H1 (cell line): ENCODE results near the gene SIPA1L2. TPM values are rescaled to one million over a fixed set of nuclear protein-coding genes. Genes with fewer than 3 reads are reported as not detected.

Experiments
- ATF3 ChIP-seq: IDR thresholded peaks from 2 replicates; pipeline ENCODE4 v1.6.1; 2011; ENCODE audit warnings: low read depth, mild to moderate bottlenecking, low read length; ENCODE audit not compliant: insufficient read depth
- CBX8 ChIP-seq: fragments of 300-800, 300-1000 bp; sonication (generic); IDR thresholded peaks from 2 replicates; pipeline ENCODE4 v1.7.1; 2016; ENCODE audit warnings: low read depth, low read length, borderline replicate concordance
- CREB1 ChIP-seq: IDR thresholded peaks from 2 replicates; pipeline ENCODE4 v1.6.1; 2012; ENCODE audit warnings: inconsistent platforms
- CTBP2 ChIP-seq: IDR thresholded peaks from 2 replicates; pipeline ENCODE4 v1.7.0; 2011; ENCODE audit warnings: borderline replicate concordance, mild to moderate bottlenecking, moderate library complexity, mixed read lengths, low read length; ENCODE audit not compliant: insufficient read depth, insufficient read length
- FOSL1 ChIP-seq: IDR thresholded peaks from 2 replicates; pipeline ENCODE4 v1.6.1; 2011; ENCODE audit warnings: mild to moderate bottlenecking, low read depth, low read length, moderate library complexity; ENCODE audit not compliant: insufficient read depth
- RFX5 ChIP-seq: IDR thresholded peaks from 2 replicates; pipeline ENCODE4 v1.6.1; 2011; ENCODE audit warnings: low read depth, low read length, improper control_type of control experiment, borderline replicate concordance
- SAP30 ChIP-seq: fragments of 300-600 bp; sonication (generic); IDR thresholded peaks from 2 replicates; pipeline ENCODE4 v1.7.1; 2012; ENCODE audit warnings: low read length, moderate library complexity, mild to moderate bottlenecking, inconsistent platforms; ENCODE audit not compliant: insufficient read depth, insufficient replicate concordance
- ZNF274 ChIP-seq: IDR thresholded peaks from 2 replicates; pipeline ENCODE4 v1.7.0; 2012; ENCODE audit warnings: low read length, borderline replicate concordance; ENCODE audit errors: extremely low read depth
- polyA plus RNA-seq, 7 experiments: library from polyadenylated mRNA; depleted of rRNA in 3 of 7; stranded (reverse) in 5 of 7; unstranded in 2 of 7; fragments of >200 nt in 5 of 7; fragments of 200-250 nt in 2 of 7; gene quantifications; 1 replicate in 5 of 7; 2 replicates in 1 of 7; 4 replicates in 1 of 7; pipeline versions ENCODE4 v1.2.1 to v1.2.3, GENCODE V29; 2011 to 2013; ENCODE audit warnings: missing spikeins in 2 of 7, mixed read lengths in 2 of 7
- total RNA-seq: library from RNA; stranded (reverse); fragmentation: NEBNext Ultra II Directional; extraction: Animal tissue kit (Norgen Biotek cat#: 25700); gene quantifications from 2 replicates; pipeline ENCODE4 v1.2.1, GENCODE V29; 2021
- TF ChIP-seq, protein P1 (sequence below): IDR thresholded peaks from 2 replicates; pipeline ENCODE4 v1.6.1; 2012; ENCODE audit warnings: inconsistent platforms

Gene SIPA1L2
- total and polyA plus RNA-seq, 2 of the 8 experiments (the other 6 are each of a cell fraction or from before 2014, with no cell fraction given) = 7.7 to 13.2 TPM

DNA sequence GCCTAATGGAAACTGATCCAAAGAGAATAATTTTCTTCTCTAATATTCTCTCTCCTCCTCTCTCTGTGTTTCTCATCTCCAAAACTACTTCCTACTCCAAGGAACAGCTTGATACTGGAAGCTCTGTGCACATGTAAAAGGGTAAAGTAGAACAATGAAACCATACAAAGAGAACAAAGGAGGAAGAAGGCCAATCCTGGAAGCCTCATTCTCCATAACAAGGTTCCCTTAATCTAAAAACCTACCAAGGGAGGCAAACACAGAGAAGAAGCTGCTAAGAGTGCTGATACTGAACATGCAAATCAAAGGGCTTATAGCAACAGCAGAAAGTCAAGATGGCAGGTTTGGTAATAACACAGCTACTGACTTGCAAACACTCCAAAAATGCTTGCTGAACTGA lies 44.4 kb downstream of the SIPA1L2 start (continued):
- TF ChIP-seq ATF3 (no peak), ZNF274 (no peak), CBX8 (no peak), SAP30 (no peak), CTBP2 (no peak), RFX5 (no peak), CREB1 (no peak), FOSL1 (no peak)
- TF ChIP-seq, protein P1, sequence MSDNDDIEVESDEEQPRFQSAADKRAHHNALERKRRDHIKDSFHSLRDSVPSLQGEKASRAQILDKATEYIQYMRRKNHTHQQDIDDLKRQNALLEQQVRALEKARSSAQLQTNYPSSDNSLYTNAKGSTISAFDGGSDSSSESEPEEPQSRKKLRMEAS = no peak
